Measurements from ENCODE around the gene SIGMAR1. TPM values are rescaled to one million over a fixed set of nuclear protein-coding genes. Genes with fewer than 3 reads are reported as not detected.
A peak's percentile ranks its signal among the peaks of the same experiment; 100 is the strongest.

The SIGMAR1 gene
- total and polyA plus RNA-seq, 5 donors from 2014 or later = 34.1 to 130 (median 115) TPM

- Histone ChIP-seq H3K4me3 (ENCODE audit: low read depth, low read length) (no peak overlapping the region), H3K4me1 (ENCODE audit: control insufficient read depth, insufficient read depth, low read length, poor library complexity, severe bottlenecking) (peaks cover 39% of the 10 kb centered on the region), H3K36me3 (ENCODE audit: control insufficient read depth, insufficient read depth, low read length) (peaks cover 35% of the 10 kb centered on the region), H3K27me3 (ENCODE audit: control insufficient read depth, insufficient read depth, low read length) (no peaks in the 10 kb centered on the region), H3K27ac (ENCODE audit: insufficient read depth, low read length, poor library complexity, severe bottlenecking) (no peak overlapping the region), H3K9me3 (ENCODE audit: control insufficient read depth in 2 of 2, low read length in 2 of 2) (no peaks in the 10 kb centered on the region)
- peaks cover 21% of the 10 kb centered on the region for H3K36me3 Mint-ChIP-seq
- H3K27ac Mint-ChIP-seq = no peak overlapping the region
- peaks cover 7% of the 10 kb centered on the region for H3K27me3 Mint-ChIP-seq
- no peak for DNase-seq
- no peaks in the 10 kb centered on the region for H3K9me3 Mint-ChIP-seq
- H3K4me1 Mint-ChIP-seq = peaks cover 4 to 37% (median 37%) of the 10 kb centered on the region in 4 donors
- ATAC-seq (ENCODE audit: low read depth in 2 of 2) = no peak
- H3K4me3 Mint-ChIP-seq = peak overlapping the region in 1 of 4 donors; percentile 91
Observed at GRCh38 chr9:34615132-34615531, 22.5 kb downstream of the SIGMAR1 start.

DNA sequence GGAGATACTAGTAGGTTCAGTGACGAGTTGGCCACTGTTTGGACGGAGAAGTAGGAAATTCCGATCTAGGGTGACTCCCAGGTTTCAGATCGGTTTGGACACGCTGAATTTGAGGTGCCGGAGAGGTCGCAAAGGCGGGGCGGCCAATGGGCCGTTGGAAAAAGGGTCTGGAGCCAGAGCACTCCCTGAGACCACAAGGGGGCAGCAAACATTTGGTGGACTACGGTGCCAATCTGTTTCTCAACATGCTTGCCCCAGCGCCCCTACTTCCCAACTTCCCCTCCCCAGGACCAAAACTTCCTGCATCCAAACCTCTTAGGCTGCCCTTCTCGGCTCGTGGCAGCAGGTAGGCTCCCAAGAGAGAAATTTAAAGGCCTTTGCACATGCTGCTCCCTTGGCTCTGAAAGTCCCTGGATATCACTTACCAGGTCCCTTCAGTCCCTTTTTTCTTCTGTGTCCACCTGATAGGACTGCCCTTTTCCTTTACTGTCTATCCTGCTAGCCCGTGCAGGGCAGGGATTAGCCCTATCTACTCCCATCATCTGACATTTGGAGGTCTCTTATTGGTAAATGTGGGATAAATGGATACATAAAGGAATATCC lies 24.7 kb downstream of the SIGMAR1 start:
- Histone ChIP-seq H3K27me3 (ENCODE audit: control insufficient read depth, insufficient read depth, low read length) (no peaks in the 10 kb centered on the region), H3K9me3 (ENCODE audit: control insufficient read depth in 2 of 2, low read length in 2 of 2) (no peaks in the 10 kb centered on the region), H3K27ac (ENCODE audit: insufficient read depth, low read length, poor library complexity, severe bottlenecking) (peak overlapping the region; percentile 80), H3K36me3 (ENCODE audit: control insufficient read depth, insufficient read depth, low read length) (peaks cover 30% of the 10 kb centered on the region), H3K4me1 (ENCODE audit: control insufficient read depth, insufficient read depth, low read length, poor library complexity, severe bottlenecking) (peaks cover 24% of the 10 kb centered on the region), H3K4me3 (ENCODE audit: low read depth, low read length) (peak overlapping the region; percentile 77)
- Mint-ChIP-seq H3K27me3 (peaks cover 7% of the 10 kb centered on the region), H3K4me3 (peak overlapping the region; percentile 91 to 99 (median 91)), H3K4me1 (peaks cover 0 to 29% (median 26%) of the 10 kb centered on the region in 4 donors), H3K27ac (peak overlapping the region; percentile 87 to 95 (median 91)), H3K9me3 (no peaks in the 10 kb centered on the region), H3K36me3 (peaks cover 21% of the 10 kb centered on the region)
- ATAC-seq (ENCODE audit: low read depth in 2 of 2) (peak; percentile 30 to 41), DNase-seq (peak; percentile 60 to 75 (median 66))

DNA sequence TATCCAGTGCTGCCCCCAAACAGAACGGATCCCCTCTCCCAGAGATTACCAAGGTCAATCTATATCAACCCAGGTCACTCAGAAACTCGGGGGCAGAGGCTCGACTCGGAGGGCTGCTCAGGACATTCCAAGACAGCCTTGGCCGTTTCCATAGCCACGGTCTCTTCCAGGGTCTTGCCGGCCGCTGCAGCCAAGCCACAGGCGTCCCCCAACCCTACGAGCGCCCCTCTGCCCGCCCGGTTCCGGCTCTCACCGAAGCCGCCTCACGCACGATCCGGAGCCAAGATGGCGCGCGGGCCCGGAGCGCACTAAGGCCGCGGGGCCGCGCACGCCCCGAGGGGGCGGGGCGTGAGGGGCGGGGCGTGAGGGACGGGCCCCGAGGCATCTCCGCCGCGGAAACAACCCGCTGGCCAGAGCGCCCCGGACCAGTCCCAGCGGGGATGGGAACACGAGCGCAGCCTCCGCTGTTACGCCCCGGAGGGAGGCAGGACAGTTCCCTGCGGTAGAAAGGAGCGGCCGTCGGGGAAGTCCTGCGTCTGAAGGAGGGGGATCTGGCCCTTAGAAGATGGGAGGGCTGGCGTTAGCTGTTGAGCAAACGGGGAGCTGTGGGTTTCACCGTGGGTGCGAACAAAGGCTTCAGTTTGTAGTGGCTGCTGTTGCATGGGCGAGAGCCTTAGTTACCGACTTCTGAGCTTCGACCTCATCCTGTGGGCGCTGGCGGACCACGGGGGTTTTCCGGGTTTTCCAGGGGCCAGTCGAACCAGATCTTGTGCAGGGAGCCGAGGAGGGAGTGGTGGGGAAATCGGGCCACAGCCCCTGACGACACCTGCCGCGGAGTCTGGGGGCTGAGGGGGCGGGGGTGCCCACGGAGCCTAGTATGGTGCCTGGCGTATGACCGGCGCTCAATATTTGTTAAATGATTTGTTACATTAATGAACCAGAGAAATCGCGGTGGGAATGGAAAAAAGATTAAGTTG lies 25.5 kb downstream of the SIGMAR1 start, which contains the start of gene RPP25L:
Gene RPP25L (minus strand): TSS at position 287 of the 977 bp plus-strand sequence. CDS start 801 bp downstream, outside the sequence.
- ATAC-seq (ENCODE audit: low read depth in 2 of 2) (peak; percentile 90 to 94), DNase-seq (peak; percentile 79 to 88 (median 86))
- Mint-ChIP-seq H3K9me3 (no peaks in the 10 kb centered on the region), H3K4me3 (peak within 1 kb of the TSS; percentile 91 to 99 (median 91)), H3K27me3 (peaks cover 7% of the 10 kb centered on the region), H3K36me3 (peaks cover 21% of the 10 kb centered on the region), H3K27ac (peak within 1 kb of the TSS; percentile 87 to 95 (median 91)), H3K4me1 (peaks cover 0 to 29% (median 26%) of the 10 kb centered on the region in 4 donors)
- Histone ChIP-seq H3K4me1 (ENCODE audit: control insufficient read depth, insufficient read depth, low read length, poor library complexity, severe bottlenecking) (peaks cover 24% of the 10 kb centered on the region), H3K4me3 (ENCODE audit: low read depth, low read length) (peak within 1 kb of the TSS; percentile 77), H3K9me3 (ENCODE audit: control insufficient read depth in 2 of 2, low read length in 2 of 2) (no peaks in the 10 kb centered on the region), H3K36me3 (ENCODE audit: control insufficient read depth, insufficient read depth, low read length) (peaks cover 23% of the 10 kb centered on the region), H3K27me3 (ENCODE audit: control insufficient read depth, insufficient read depth, low read length) (no peaks in the 10 kb centered on the region), H3K27ac (ENCODE audit: insufficient read depth, low read length, poor library complexity, severe bottlenecking) (peak within 1 kb of the TSS; percentile 80)

GRCh38 chr9:34611251-34611810 lies 26.3 kb downstream of the SIGMAR1 start:
- peaks cover 24% of the 10 kb centered on the region for H3K4me1 ChIP-seq (ENCODE audit: control insufficient read depth, insufficient read depth, low read length, poor library complexity, severe bottlenecking)

GRCh38 chr9:34610434-34611206 lies 27.0 kb downstream of the SIGMAR1 start:
- peaks cover 24% of the 10 kb centered on the region for H3K4me1 ChIP-seq (ENCODE audit: control insufficient read depth, insufficient read depth, low read length, poor library complexity, severe bottlenecking)
- no peaks in the 10 kb centered on the region for H3K9me3 ChIP-seq (ENCODE audit: control insufficient read depth in 2 of 2, low read length in 2 of 2)
- Mint-ChIP-seq H3K4me1 (peaks cover 0 to 26% (median 24%) of the 10 kb centered on the region in 4 donors), H3K27ac (peak overlapping the region in 2 of 3 donors; percentile 53 to 63), H3K27me3 (peaks cover 7% of the 10 kb centered on the region), H3K36me3 (peaks cover 13% of the 10 kb centered on the region), H3K4me3 (peak overlapping the region; percentile 79 to 99 (median 91)), H3K9me3 (no peaks in the 10 kb centered on the region)
- ATAC-seq (ENCODE audit: low read depth in 2 of 2) = no peak
- H3K4me3 ChIP-seq (ENCODE audit: low read depth, low read length) = peak overlapping the region; percentile 75
- no peak overlapping the region for H3K27ac ChIP-seq (ENCODE audit: insufficient read depth, low read length, poor library complexity, severe bottlenecking)
- no peak for DNase-seq
- no peaks in the 10 kb centered on the region for H3K27me3 ChIP-seq (ENCODE audit: control insufficient read depth, insufficient read depth, low read length)
- peaks cover 9% of the 10 kb centered on the region for H3K36me3 ChIP-seq (ENCODE audit: control insufficient read depth, insufficient read depth, low read length)

More at GRCh38 chr9:34611251-34611810, 26.3 kb downstream of the SIGMAR1 start:
- Histone ChIP-seq H3K36me3 (ENCODE audit: control insufficient read depth, insufficient read depth, low read length) (peaks cover 15% of the 10 kb centered on the region), H3K27ac (ENCODE audit: insufficient read depth, low read length, poor library complexity, severe bottlenecking) (peak overlapping the region; percentile 80), H3K4me3 (ENCODE audit: low read depth, low read length) (peak overlapping the region; percentile 75), H3K9me3 (ENCODE audit: control insufficient read depth in 2 of 2, low read length in 2 of 2) (no peaks in the 10 kb centered on the region), H3K27me3 (ENCODE audit: control insufficient read depth, insufficient read depth, low read length) (no peaks in the 10 kb centered on the region)
- H3K9me3 Mint-ChIP-seq = no peaks in the 10 kb centered on the region
- peaks cover 0 to 26% (median 25%) of the 10 kb centered on the region in 4 donors for H3K4me1 Mint-ChIP-seq
- DNase-seq (peak in 1 of 3 donors; percentile 25), ATAC-seq (ENCODE audit: low read depth in 2 of 2) (no peak)
- peak overlapping the region; percentile 91 to 99 (median 91) for H3K4me3 Mint-ChIP-seq
- peaks cover 7% of the 10 kb centered on the region for H3K27me3 Mint-ChIP-seq
- peak overlapping the region; percentile 87 to 95 (median 91) for H3K27ac Mint-ChIP-seq
- H3K36me3 Mint-ChIP-seq = peaks cover 16% of the 10 kb centered on the region

GRCh38 chr9:34607331-34607730 lies 30.3 kb downstream of the SIGMAR1 start:
- H3K36me3 ChIP-seq (ENCODE audit: control insufficient read depth, insufficient read depth, low read length) = no peaks in the 10 kb centered on the region
- no peaks in the 10 kb centered on the region for H3K27me3 ChIP-seq (ENCODE audit: control insufficient read depth, insufficient read depth, low read length)
- peaks cover 0 to 18% (median 16%) of the 10 kb centered on the region in 4 donors for H3K4me1 Mint-ChIP-seq
- H3K27ac Mint-ChIP-seq = no peak overlapping the region
- H3K9me3 ChIP-seq (ENCODE audit: control insufficient read depth in 2 of 2, low read length in 2 of 2) = no peaks in the 10 kb centered on the region
- H3K4me1 ChIP-seq (ENCODE audit: control insufficient read depth, insufficient read depth, low read length, poor library complexity, severe bottlenecking) = peaks cover 15% of the 10 kb centered on the region
- no peak overlapping the region for H3K4me3 Mint-ChIP-seq
- no peak for DNase-seq
- H3K27ac ChIP-seq (ENCODE audit: insufficient read depth, low read length, poor library complexity, severe bottlenecking) = no peak overlapping the region
- peaks cover 7% of the 10 kb centered on the region for H3K27me3 Mint-ChIP-seq
- H3K36me3 Mint-ChIP-seq = no peaks in the 10 kb centered on the region
- ATAC-seq (ENCODE audit: low read depth in 2 of 2) = no peak
- no peaks in the 10 kb centered on the region for H3K9me3 Mint-ChIP-seq
- H3K4me3 ChIP-seq (ENCODE audit: low read depth, low read length) = no peak overlapping the region

DNA sequence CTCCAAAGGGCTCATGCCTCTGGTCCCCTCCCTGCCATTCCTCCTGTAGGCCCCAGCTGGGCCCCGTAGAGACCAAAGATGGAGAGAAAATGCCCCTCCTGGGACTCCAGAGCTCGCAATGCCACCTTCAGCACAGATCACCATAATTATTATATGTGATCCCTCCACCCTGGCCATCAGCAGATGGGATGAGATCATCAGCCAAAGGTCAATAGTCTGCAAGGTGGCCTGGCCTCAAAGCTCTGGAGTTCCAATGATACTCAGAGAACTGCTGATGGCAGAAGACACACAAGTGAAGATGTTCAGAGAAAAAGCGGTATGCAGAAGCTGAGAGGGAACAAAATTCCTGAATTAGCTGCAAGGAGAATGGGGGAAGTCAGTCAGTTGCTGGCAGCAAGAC lies 30.7 kb downstream of the SIGMAR1 start:
- no peak for ATAC-seq (ENCODE audit: low read depth in 2 of 2)
- Mint-ChIP-seq H3K36me3 (no peaks in the 10 kb centered on the region), H3K4me1 (peaks cover 0 to 16% (median 14%) of the 10 kb centered on the region in 4 donors), H3K9me3 (no peaks in the 10 kb centered on the region), H3K4me3 (no peak overlapping the region), H3K27me3 (peaks cover 5% of the 10 kb centered on the region), H3K27ac (no peak overlapping the region)
- Histone ChIP-seq H3K27ac (ENCODE audit: insufficient read depth, low read length, poor library complexity, severe bottlenecking) (no peak overlapping the region), H3K4me3 (ENCODE audit: low read depth, low read length) (no peak overlapping the region), H3K36me3 (ENCODE audit: control insufficient read depth, insufficient read depth, low read length) (no peaks in the 10 kb centered on the region), H3K9me3 (ENCODE audit: control insufficient read depth in 2 of 2, low read length in 2 of 2) (no peaks in the 10 kb centered on the region), H3K27me3 (ENCODE audit: control insufficient read depth, insufficient read depth, low read length) (no peaks in the 10 kb centered on the region), H3K4me1 (ENCODE audit: control insufficient read depth, insufficient read depth, low read length, poor library complexity, severe bottlenecking) (peaks cover 14% of the 10 kb centered on the region)
- no peak for DNase-seq
